GM18502 (cell line): ENCODE measurements around the gene CHST15.

ENCODE experiments used
- ATAC-seq: cut with Tn5 transposase; IDR thresholded peaks from one replicate; pipeline ENCODE4 v1.9.1; 2021; ENCODE audit warnings: mild to moderate bottlenecking; ENCODE audit not compliant: unreplicated experiment, poor library complexity

Gene CHST15

DNA sequence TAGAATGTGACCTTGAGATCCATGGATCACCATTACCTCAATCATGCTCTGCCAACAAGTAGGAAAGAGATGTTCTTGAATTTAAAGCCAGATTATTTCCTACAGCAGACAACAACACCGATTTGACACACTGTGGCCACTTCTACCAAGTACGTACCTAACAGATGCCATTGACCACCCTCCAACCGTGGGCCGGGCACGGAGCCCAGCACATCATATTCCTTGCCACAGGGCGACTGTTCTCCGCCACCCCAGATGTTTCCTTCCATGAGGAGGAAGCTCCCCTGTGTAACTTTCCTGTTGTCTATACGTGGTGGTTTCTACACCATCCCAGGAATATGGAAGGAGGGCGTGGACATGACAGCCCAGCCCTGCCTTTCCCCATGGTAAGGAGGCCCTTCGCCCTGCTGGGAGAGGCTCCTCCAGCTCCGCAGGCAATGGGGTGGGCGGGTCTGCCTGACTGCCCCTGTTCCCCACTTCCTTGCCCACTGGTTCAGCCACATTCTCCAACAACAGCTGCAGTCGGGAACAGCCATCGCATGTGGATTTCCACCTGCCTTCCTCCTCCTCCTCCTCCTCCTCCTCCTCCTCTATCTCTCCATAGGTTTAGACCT is 7.2 kb downstream of the CHST15 start:
- no peak for ATAC-seq

DNA sequence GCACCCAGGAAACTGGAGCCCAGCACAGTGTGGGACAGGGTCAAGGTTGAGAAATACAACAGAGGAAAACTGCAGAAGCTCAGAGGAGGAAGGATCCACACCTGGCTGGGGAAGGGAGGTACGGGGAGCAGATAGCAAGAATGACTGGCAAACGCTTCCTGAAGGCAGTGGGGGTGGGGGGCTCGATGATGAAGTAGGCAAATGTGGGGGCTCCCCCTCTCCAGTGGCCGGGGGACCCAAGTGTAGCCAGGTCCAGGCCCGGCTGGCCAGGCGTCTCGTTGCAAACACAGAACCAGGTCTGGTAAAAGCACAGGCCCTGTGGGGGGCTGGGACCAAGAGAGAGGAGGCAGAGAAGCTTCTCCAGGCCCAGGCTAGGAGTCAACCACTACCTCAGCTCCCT is 7.7 kb downstream of the CHST15 start:
- no peak for ATAC-seq

DNA sequence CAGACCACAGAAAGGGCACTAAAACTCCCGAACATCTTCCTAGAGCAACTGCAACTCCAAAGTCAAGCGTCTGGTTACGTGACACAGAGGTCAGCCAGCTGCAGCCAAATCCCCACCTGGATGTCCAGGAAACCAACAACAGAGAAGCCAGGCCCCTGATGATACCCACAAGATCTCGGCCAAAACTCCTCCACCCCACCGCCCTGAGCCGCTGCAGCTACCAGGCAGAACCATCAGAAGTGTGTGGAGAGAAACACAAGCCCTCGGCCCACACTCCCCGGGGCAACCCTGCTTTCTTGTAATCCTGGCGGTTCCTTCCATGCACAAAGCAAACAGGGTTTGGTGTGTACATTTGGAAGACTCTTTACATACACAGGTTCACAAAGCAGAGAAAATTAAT is 8.7 kb downstream of the CHST15 start:
- ATAC-seq: no peak

DNA sequence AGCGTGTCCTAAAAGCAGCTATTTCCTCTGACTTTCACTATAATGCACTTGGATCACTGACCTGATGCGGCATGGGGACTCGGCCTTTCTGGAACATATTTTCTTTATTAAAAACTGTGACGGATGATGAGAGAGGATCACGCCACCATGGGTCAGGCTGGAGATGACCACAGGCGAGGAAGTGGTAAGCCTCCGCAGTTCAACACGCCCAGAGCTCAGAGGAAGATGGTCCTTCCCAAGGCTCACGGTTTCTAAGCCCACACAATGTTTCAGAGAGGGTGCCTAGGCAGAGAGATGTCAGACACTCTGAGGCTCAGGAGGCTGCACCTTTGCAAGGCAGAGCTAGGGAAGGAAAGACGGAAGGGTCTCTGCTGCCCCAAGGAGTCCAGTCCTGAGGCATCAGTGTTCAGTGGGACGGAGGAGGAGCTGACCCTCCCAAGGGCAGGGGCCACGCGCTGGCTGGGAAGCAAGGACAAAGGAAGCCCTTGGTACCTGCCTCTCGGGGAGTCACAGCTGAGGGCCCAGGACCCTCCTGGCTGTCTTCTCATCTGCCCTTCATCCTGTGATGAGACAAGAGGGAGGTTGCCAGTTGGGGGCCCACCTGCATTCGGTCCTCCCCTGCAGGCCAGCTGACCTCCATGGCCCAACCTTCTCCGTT is 9.5 kb downstream of the CHST15 start:
- no peak for ATAC-seq

DNA sequence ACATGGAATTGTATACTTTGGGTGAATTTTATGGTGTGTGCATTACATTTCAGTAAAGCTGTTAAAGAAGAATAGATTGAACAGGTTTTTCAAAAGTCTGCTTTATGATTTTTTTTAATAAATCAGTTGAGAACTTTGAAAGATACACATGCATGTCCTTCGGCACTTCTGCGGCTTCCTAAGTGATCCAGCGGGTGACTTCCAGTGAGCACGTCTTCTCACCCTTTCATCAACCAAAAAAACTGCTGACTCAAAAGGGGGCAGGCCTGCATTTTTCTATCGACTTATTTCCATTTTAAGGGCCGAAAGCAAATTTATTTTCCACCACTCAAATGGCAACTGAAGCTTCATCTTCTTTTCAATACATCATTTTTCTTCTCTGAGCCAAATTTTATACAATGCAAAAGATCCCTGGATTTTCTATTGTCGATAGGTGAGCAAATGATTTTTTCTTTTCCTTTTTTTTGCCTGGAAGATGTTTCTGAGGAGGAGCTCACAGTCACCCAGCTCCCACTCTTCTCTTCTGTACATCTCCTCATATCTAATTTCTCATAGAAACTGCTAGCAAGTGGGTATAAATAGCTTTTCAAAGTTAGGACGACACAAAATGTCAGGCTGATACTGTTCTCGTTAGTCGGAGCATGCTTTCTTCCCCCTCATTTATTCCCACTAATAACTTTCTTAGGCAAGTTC is 10.2 kb downstream of the CHST15 start:
- no peak for ATAC-seq

DNA sequence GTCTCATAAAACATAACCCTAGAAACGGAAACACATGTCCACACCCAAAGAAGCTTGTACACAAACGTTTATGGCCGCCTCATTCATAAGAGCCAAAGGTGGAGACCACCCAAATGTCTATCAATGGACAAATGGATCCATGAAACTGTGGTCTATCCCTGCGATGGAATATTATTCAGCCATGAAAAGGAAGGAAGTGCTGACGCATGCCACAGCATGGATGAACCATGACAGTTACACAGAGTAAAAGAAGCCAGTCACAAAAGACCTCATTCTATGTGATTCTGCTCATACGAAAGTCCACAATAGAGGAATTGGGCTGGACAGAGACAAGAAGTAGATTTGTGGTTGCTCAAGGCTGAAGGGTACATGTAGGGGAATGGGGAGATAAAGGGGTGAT is 10.8 kb downstream of the CHST15 start:
- no peak for ATAC-seq

DNA sequence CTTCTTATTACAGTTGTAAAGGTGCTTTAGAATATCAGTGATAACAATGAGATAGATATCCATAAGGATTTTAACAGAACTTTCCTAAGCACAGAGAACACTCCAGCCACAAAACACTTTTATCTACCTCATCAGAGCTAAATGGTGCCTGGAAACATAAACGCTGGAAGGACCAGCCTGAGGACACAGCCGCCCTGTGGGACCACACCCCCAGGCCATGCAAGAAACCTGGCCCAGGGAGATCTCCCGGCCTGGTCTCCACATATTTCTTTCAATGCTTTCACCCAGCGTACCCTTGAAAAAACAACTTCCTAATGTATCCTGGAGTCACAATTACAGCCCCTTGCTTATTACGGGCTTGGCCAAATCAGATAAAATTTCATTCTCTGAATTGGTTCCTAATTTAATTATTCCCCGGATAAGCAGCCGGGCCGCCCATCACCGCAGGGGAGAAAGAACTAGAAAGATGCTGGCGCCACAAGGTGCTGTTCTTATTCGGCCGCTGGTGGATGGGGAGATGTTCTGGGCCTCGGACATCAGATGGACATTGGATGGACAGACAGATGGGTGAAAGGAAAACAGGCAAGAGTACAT is 11.8 kb downstream of the CHST15 start:
- ATAC-seq: no peak

DNA sequence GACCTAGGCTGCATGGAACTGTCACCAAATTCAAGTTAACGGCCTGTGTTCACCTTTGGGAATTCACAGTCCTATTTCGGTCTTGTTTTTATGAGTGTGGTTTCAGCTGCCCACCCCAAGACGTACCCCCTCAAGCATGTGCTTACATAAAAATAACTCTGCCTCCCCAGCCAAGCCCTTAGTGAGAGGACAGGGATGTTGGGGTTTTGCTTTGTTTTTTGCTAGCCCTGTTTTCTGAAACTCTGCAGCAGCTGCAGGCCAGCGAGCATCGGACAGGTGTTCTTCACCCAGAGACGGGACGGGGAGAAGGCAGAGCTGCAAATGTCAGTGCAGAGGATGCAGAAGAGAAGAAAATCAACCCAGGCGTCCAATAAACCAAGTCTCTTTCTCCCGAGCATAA is 13.5 kb downstream of the CHST15 start:
- no peak for ATAC-seq

DNA sequence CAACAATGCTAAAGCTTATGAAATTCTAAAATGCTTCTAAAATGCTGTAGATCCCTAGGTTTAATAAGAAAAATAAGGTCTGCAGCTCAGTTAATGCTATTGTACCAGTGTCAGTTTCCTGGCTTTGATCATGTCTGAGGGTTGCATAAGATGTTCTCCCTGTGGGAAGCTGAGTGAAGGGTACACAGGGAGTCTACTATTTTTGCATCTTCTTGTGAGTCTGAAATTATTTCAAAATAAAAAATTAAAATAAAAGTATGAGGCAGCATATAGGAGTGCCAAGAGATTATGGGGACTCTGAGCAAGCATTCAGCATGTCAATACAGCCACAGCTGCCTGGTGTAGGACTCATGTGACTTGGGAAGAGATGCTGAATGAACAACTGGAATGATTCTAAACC is 14.7 kb downstream of the CHST15 start:
- no peak for ATAC-seq

DNA sequence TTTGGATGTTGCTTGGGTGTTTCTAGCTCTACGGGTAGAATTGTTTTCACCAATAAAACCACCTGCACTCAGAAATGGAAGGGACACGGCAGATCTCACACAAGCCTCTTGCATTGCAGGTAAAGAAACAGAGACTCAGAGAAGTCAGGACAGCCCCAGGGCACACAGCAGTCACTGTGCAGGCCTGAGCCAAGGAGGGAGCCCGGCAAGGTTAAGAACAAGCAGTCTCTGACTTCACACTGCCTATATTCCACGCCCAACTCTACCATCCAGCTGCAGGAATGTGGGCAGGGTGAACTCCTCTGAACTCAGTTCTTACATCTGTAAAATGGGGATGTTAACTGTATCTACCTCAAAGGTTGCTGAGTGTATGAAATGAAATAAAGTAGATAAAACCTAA is 15.4 kb downstream of the CHST15 start:
- ATAC-seq: no peak

DNA sequence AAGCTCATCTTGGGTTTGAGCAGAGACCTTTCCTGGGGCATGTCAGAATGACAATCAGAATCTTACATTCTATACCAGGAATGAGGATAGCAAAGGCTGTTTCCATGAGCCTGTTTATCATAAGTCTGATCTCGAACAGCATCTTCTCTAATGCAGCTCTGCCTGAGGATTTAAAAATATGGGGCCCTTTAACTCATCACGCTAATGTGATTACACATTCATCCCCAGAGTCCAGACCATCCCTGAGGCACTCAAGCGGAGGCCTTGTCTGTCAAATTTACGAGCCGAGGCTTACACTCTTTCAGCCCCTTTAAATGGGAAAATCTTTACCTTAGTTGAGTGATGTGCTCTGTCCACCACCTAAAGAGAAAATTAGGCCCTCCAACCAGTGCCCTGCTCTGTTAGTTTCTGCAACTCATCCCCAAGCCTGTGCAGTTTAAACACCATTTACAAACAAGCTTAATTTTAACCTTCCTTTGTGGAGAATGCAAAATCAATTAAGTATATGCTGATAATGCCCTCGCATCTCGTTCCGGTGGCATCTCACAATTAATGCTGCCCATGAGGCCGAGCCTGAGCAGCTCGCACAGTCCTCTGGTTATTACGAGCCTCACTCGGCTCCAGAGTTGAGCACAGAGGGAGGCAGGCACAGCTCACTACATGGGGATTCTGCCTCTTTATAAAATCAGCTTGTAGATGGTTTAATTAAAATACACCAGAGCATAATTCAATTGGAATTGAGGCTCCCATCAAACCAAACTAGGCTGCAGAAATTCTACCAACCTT is 16.0 kb downstream of the CHST15 start:
- ATAC-seq: no peak

DNA sequence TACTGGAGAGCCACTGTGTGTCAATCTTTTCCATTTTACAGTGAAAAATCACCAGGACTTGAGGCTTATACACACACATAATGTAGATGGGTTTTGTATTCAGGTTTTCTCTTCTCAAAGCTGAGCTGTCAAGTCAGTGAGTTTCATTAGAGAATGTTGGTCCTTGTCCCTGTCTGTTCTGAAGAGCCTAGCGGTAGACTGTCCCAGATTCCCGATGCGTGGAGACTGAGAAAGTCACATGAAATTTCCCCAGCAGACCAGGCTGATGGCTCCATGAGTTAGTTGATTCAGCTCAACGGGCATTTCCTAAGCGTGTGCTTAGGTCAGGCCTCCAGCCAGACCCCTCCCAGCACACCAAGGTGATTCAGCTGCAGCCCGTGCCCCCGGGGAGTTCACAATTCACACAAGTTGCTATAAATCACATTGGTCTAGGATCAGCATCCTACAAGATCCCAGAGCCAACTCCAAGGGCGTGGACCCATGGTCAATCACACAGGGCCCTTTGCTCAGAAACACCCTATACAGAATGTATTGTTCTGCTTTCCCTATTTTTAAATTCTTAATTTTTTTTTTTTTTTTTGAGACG is 17.2 kb downstream of the CHST15 start:
- no peak for ATAC-seq

DNA sequence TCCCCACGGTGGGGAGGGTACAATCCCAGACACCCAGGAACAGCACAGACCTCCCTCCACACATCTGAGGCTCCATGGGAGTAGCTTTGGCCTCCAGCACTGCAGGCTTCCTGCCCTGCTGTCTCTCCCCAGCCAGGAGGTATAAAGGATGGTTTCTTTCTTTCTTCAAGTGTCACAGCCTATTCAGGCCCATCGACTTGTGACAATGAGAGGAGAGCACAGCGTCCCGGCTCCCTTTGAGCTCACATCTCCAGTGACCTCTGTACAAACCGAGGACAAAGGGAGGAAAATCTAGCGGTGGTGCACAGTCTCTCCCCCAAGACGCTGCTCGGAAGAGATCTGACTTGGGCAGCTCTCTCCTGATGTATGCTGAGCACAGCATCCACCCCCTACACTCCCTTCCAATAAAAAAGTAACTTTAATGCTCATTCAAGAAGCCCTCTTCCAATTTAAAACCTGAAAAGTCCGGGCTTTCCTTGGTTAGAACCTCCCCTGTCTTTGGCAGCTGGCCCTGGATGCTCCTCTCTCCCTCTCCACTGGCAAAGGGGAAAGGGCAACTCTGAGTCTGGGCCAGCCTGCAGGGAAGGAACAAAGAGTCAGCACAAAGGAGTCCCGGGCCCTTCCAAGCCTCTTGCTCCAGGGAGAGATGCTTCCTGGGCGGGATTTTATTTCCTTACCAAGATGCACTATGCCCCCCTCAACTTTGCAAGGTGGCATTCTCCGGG is 18.0 kb downstream of the CHST15 start:
- no peak for ATAC-seq

DNA sequence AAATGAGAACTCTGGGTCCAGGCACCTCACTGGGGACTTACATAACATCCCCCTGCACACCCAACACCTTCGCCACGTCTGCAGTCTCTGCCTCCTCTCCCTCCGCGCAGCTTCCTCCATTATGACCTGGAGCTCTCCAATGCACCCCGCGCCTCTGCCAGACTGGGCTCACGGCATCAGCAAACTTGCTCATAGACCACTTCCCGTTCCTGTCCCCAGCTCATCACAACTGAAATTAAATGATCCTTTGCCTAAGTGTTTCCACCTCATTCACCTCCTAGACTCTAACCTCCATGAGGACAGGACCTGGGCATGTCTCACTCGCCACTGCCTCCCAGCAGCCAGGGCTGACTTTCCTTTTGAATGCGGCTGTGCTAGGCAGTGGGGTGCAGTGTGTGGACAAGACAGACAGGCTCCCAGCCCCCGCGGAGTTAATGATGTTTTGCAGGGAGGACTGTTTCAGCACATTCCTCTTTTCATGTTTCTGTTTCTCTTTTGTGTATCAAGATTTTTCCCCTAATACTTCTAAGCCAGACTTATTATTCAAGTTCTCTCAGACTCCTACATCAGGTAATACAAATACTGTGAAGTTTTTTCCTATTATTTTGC is 18.8 kb downstream of the CHST15 start:
- no peak for ATAC-seq

DNA sequence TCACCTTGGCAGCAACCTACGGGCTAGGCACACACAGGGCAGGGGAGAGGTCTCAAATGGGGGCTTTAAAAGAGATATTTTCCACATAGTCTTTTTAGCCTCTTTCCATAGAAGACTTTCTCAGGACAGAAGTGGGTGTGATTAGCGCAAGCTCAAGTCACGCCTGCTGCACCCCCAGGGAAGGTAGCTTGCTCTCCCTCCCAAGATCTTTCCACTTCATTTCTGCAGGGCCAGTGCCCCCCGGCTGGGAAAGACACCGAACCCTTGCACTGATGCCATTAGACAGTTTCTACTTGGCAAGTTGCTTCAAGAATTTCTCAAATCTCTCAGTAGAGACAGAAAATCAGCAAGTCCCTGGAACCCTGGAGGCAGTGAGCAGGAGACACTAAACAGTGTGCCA is 19.4 kb downstream of the CHST15 start:
- ATAC-seq: no peak

DNA sequence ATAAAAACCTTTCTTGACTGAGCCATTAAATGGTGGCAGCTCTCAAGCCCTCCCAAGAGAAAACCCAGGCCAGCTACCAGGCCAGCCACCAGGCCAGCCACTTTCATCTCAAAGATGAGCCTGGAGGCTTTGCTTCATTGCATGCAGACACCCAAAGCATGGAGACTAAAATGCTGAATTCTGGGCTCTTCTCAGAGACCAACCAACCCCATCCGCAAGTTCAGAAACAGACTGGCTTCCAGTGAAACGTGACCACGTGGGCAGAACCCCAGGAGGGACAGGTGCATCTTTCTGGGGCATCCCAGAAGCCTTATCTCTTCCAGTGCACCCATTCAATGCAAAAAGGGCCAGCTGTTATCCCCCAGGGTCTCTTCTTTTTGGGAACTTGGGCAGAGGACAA is 20.9 kb downstream of the CHST15 start:
- ATAC-seq: no peak

DNA sequence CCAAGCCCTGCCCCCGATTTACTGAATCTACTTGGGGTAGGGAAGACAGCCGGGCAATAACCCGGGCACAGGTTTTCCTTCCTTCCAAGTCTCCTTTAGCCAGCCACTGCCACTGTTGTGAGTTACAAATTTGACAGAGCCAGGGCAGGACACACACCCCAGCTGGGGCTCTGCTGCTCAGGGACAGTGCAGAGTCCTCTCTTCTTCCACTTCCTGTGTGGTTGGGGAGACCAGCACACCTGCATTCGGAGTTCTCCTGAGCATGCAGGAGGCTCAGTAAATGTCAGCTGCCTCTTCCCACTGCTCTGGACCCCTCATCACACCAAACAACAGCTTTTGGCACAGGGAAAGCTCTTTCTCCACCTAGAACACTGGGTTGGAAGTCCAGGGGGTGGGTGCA is 21.3 kb downstream of the CHST15 start:
- no peak for ATAC-seq

DNA sequence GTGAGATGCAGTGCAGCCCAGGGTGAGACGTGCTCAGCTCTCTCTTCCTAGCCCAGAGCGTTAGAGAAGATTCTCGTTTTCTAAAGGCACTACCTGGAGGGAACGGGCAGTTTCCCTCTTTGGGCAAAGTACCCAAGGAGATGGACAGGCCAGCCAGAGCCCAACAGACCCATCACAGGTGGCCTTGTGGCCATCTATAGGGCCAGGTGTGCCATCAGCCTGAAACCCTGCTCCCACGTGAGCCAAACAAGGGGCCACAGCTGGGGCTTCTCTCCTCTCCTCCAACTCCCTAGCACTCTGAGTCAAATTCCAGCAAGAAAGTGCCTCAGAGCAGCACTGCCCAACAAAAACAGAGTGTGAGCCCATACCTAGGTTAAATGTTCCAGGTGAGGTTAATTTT is 22.3 kb downstream of the CHST15 start:
- ATAC-seq: no peak

DNA sequence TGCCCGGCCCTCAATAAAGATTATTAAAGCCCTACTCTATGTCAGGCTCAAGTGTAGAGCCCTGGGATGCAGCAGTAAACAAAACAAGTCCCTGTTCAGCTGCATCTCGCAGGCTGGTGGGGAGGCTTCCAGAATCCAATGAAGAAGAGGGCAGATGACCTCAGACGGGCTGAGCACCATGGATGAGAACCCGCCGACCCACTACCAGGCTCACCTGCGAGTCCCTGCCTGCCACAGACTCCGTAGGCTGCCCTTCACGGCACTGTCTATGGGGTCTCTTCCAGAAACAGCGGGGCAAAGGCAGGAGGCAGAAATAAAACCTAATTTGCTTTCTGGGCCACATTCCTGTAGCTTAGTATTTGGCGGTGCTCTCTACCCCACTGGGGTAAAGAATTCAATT is 22.7 kb downstream of the CHST15 start:
- no peak for ATAC-seq
